Common myeloid progenitor, CD34-positive (primary cell): ENCODE measurements around the gene SFTPA2.
"Not testable (repeated sequence)": the region's sequence is repeated elsewhere in the genome, so short reads cannot be mapped to it uniquely, and the experiment has no call there.

Experiments
- CTCF ChIA-PET: fragments of 350-600 bp; sonication (Branson Sonifier 250); formaldehyde crosslinking; loops from one replicate; lab custom pipeline; 2021; ENCODE audit warnings: antibody characterized with exemption; lab: Charles Lee
- POLR2A ChIA-PET: fragments of 350-600 bp; sonication (Branson Sonifier 250); formaldehyde crosslinking; loops from one replicate; lab custom pipeline; 2021; ENCODE audit warnings: antibody characterized with exemption; lab: Charles Lee
- DNase-seq, 3 donors: peaks; one replicate each; pipeline versions ENCODE4 v3.0.0 to v3.0.0-alpha.2; 2013
- H3K27ac ChIP-seq, 2 experiments: 1 replicate in 1 of 2; 2 replicates in 1 of 2; pipeline ENCODE4 v1.7.0; 2013; ENCODE audit warnings: inconsistent platforms in 2 of 2, low read length in 2 of 2, mild to moderate bottlenecking in 2 of 2, low read depth in 1 of 2, moderate library complexity in 1 of 2; ENCODE audit not compliant: severe bottlenecking in 2 of 2, insufficient read depth in 1 of 2, poor library complexity in 1 of 2
- H3K27me3 ChIP-seq, 5 experiments: replicated peaks in 2 of 5; 1 replicate in 3 of 5; 2 replicates in 2 of 5; pipeline versions ENCODE4 v1.6.1 to v1.7.0; 2013; ENCODE audit warnings: low read length in 4 of 5, mild to moderate bottlenecking in 2 of 5, moderate library complexity in 2 of 5, inconsistent platforms in 1 of 5; ENCODE audit not compliant: insufficient read depth in 5 of 5, control insufficient read depth in 4 of 5
- H3K36me3 ChIP-seq, 4 experiments: 1 replicate in 2 of 4; 2 replicates in 2 of 4; pipeline versions ENCODE4 v1.6.1 to v1.7.0; 2013; ENCODE audit warnings: low read length in 3 of 4, control low read depth in 1 of 4, mild to moderate bottlenecking in 1 of 4; ENCODE audit not compliant: control insufficient read depth in 4 of 4, insufficient read depth in 4 of 4
- H3K4me1 ChIP-seq, 4 experiments: 1 replicate in 3 of 4; 2 replicates in 1 of 4; pipeline versions ENCODE4 v1.6.1 to v1.7.1; 2013; ENCODE audit warnings: low read length in 3 of 4, mild to moderate bottlenecking in 3 of 4, control low read depth in 1 of 4, inconsistent platforms in 1 of 4, moderate library complexity in 1 of 4; ENCODE audit not compliant: control insufficient read depth in 4 of 4, insufficient read depth in 4 of 4; ENCODE audit errors: control extremely low read depth in 1 of 4
- H3K4me3 ChIP-seq, 7 experiments: 1 replicate in 4 of 7; 2 replicates in 3 of 7; pipeline versions ENCODE4 v1.5.1 to v1.7.0; 2013; ENCODE audit warnings: mild to moderate bottlenecking in 7 of 7, low read length in 6 of 7, moderate library complexity in 6 of 7, inconsistent platforms in 2 of 7, low read depth in 2 of 7, control low read depth in 1 of 7; ENCODE audit not compliant: insufficient read depth in 4 of 7, control insufficient read depth in 1 of 7; ENCODE audit errors: extremely low read depth in 1 of 7
- H3K9me3 ChIP-seq, 5 experiments: 1 replicate in 4 of 5; 2 replicates in 1 of 5; pipeline versions ENCODE4 v1.6.1 to v1.7.1; 2013; ENCODE audit warnings: low read length in 4 of 5, mild to moderate bottlenecking in 2 of 5, inconsistent platforms in 1 of 5, low read depth in 1 of 5, moderate library complexity in 1 of 5; ENCODE audit not compliant: control insufficient read depth in 4 of 5, insufficient read depth in 2 of 5; ENCODE audit errors: control extremely low read depth in 1 of 5
- WGBS: methylation state at CpG from one replicate; pipeline ENCODE4 v1.1.5; 2013; ENCODE audit not compliant: insufficient coverage; 5-methylcytosine and 5-hydroxymethylcytosine counted together

The SFTPA2 gene

DNA sequence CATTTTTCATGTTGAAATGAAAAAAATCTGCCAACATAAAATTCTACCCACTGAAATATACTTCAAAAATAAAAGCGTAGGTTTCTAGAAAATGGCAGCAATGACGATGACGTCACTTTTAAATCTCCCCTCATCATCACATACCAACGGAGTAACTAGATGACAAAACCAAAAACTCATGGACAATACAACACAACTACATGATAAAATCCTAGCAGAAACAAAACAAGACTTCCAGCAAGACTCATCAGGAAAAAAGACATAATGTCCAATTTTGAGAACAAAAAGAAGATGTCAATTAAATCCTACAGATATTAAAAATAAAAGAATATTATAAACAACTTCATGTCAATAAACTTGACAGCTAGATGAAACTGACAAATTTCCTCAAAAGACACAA lies 31.9 kb downstream of the SFTPA2 start:
- H3K27me3 ChIP-seq, H3K9me3 ChIP-seq, H3K4me1 ChIP-seq, POLR2A ChIA-PET, CTCF ChIA-PET, H3K4me3 ChIP-seq, H3K36me3 ChIP-seq, DNase-seq, H3K27ac ChIP-seq: not testable (repeated sequence)
- WGBS = no CpG with 5 or more reads among the region's 4 CpGs

DNA sequence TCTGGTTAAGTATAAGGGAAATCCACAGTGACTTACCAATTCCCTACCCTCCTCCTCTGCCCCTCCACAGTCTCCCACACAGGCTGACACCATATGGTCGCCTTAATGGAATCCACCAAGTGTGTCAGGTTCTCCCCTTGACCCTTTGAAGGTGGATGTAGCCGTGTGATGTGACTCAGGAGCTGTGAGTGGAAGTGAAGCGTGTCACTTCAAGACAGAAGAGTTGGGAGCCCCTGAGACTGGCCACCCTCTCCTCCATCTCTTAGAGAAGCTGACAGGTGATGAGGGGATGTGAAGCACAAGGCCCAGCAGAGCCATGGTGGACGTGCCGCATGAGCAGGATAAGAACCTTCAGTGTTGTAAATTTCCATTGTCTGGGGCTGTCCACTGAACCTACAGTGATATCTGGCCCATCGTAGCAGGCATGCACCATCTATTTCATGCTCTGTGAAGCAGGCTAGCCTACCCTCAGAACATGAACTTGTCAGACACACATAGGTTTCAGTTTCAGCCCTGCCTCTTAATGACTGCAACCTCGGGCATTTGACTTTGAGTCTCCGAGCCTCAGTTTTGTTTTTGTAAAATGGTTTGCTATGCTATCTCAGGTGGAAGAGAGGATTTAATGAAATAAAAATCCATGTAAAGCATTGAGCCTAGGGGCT lies 35.0 kb downstream of the SFTPA2 start:
- H3K4me1 ChIP-seq, H3K9me3 ChIP-seq, CTCF ChIA-PET, H3K27me3 ChIP-seq, H3K4me3 ChIP-seq, DNase-seq, H3K27ac ChIP-seq, H3K36me3 ChIP-seq, POLR2A ChIA-PET: not testable (repeated sequence)
- WGBS = 88% methylated on average over 3 of the region's 8 CpGs

- H3K4me3 ChIP-seq, H3K9me3 ChIP-seq, CTCF ChIA-PET, H3K4me1 ChIP-seq, DNase-seq, H3K36me3 ChIP-seq, H3K27ac ChIP-seq, H3K27me3 ChIP-seq, POLR2A ChIA-PET: not testable (repeated sequence)
- WGBS = no CpG with 5 or more reads among the region's 13 CpGs
These were observed 36.9 kb downstream of the SFTPA2 start for GRCh38 chr10:79523157-79523853.

DNA sequence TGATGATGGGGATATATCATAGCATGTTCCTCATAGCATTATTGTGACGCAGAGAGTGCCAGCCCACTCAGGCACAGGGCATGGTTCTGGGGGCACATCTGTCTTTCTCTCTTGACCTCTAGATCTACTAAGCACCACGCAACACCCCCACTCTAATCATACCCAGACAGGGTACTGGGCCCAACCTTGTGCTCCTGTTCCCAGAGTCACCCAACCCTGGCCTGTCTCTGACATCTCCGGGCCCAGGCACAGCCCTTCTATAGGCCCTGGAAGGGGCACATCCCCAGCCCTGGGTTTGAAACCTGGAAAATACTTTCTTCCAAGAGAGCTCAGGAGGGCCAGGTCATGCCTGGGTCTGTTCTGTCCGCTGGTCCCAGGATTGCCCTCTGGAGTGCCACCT lies 37.7 kb downstream of the SFTPA2 start:
- H3K36me3 ChIP-seq, H3K4me1 ChIP-seq, H3K27me3 ChIP-seq, H3K9me3 ChIP-seq, CTCF ChIA-PET, DNase-seq, H3K27ac ChIP-seq, H3K4me3 ChIP-seq, POLR2A ChIA-PET: not testable (repeated sequence)
- 100% methylated on average over 1 of the region's 4 CpGs for WGBS

DNA sequence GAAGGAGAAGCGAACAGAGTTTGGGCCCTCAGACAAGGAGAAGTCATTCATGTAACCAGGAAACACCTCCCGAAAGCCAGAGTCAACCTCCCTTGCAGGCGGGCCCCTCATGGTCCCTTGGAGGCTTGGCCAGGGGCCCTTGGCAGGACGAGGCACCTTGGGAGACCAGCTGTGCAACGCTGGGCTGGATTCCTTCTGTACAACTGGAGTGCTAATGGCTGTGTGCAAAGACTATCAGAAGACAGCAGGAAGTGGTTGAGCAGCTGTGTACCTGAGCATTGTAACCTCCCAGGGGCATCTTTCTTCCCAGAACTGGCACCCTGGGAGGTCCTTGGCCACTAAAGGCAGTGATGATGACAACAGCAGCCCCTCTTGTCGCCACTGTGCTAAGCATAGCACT lies 38.5 kb downstream of the SFTPA2 start:
- H3K27ac ChIP-seq, H3K4me1 ChIP-seq, H3K27me3 ChIP-seq, CTCF ChIA-PET, H3K4me3 ChIP-seq, H3K36me3 ChIP-seq, DNase-seq, H3K9me3 ChIP-seq, POLR2A ChIA-PET: not testable (repeated sequence)
- 60% methylated on average over 1 of the region's 6 CpGs for WGBS

GRCh38 chr10:79517567-79517966 lies 42.6 kb downstream of the SFTPA2 start:
- H3K36me3 ChIP-seq, H3K27me3 ChIP-seq, H3K9me3 ChIP-seq, H3K4me3 ChIP-seq, H3K4me1 ChIP-seq, DNase-seq, H3K27ac ChIP-seq, CTCF ChIA-PET, POLR2A ChIA-PET: not testable (repeated sequence)
- no CpG with 5 or more reads among the region's 4 CpGs for WGBS

DNA sequence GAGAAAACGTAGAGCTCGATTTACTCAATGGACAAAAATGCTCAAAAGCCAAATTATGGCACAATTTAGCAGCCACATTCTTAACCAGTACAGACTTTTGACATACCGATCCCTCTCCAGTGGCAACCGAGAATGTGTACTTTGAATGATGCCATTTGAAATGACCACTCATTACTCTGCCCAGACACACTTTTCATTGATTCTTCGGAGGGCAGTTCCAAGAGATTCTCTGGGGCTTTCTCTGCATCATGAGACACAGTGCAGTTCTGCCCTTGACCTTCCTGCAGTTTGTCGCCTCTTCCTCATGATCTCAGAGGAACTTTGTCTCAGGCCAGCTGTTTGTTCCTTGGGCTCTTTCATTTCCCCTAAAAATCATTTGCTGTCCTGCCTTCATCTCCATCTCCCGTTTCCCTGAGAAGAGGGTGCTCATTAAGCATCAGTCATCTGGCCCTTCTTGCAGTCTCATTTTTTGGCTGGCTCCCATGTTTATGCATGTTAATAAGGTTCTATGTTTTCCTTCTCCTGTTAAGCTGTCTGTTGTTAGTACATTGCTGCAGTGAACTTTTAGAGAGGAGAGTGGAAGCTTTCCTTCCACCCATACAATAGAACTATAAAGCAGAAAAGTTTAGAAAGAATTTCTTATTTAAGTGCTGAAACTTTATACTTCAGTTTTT lies 43.5 kb downstream of the SFTPA2 start:
- 75% methylated on average over 1 of the region's 7 CpGs for WGBS
- H3K36me3 ChIP-seq, POLR2A ChIA-PET, H3K4me1 ChIP-seq, H3K27ac ChIP-seq, CTCF ChIA-PET, H3K4me3 ChIP-seq, DNase-seq, H3K9me3 ChIP-seq, H3K27me3 ChIP-seq: not testable (repeated sequence)
